ENCODE data around the gene FNDC7.

DNA sequence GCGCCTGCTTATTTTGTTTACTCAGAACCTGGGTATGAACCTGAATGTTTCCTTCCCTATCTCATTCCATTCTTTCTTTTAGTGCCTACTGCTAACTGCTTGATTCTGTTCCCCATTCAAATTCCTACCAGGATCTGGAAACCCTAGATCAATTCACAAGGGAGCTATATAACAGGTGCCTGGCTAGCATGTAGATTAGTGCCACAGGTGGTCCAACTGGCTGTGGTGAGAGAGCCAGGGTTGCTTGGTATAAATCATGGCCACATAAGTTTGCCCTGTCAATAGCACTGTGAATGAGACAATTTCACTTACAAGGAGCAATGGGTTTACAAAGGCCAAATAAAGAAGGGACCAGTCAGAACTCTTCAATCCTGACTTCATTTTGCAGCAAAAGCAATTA, 27.2 kb upstream of the FNDC7 start:
- TF ChIP-seq KDM1A (IDR thresholded peaks at IDR 0.05; ENCODE audit: borderline replicate concordance) (no peak), POLR2AphosphoS5 (IDR thresholded peaks at IDR 0.05; ENCODE audit: low read length) (no peak), TCF12 (IDR thresholded peaks at IDR 0.05; ENCODE audit: low read depth, low read length) (no peak), ZNF384 (IDR thresholded peaks at IDR 0.05; ENCODE audit: borderline replicate concordance, low read depth, low read length) (no peak), TARDBP (IDR thresholded peaks at IDR 0.05; ENCODE audit: borderline replicate concordance) (no peak), YBX1 (IDR thresholded peaks at IDR 0.05) (no peak), MEF2B (IDR thresholded peaks at IDR 0.05; ENCODE audit: partially characterized antibody, poor library complexity, severe bottlenecking) (no peak), CHD1 (IDR thresholded peaks at IDR 0.05; ENCODE audit: low read depth, low read length) (no peak), MXI1 (IDR thresholded peaks at IDR 0.05; ENCODE audit: low read depth, low read length) (no peak), JUND (IDR thresholded peaks at IDR 0.05; ENCODE audit: low read depth, low read length) (no peak)
- TF ChIP-seq, protein P1, sequence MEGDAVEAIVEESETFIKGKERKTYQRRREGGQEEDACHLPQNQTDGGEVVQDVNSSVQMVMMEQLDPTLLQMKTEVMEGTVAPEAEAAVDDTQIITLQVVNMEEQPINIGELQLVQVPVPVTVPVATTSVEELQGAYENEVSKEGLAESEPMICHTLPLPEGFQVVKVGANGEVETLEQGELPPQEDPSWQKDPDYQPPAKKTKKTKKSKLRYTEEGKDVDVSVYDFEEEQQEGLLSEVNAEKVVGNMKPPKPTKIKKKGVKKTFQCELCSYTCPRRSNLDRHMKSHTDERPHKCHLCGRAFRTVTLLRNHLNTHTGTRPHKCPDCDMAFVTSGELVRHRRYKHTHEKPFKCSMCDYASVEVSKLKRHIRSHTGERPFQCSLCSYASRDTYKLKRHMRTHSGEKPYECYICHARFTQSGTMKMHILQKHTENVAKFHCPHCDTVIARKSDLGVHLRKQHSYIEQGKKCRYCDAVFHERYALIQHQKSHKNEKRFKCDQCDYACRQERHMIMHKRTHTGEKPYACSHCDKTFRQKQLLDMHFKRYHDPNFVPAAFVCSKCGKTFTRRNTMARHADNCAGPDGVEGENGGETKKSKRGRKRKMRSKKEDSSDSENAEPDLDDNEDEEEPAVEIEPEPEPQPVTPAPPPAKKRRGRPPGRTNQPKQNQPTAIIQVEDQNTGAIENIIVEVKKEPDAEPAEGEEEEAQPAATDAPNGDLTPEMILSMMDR (IDR thresholded peaks at IDR 0.05 in 2 of 3, conservative IDR thresholded peaks at IDR 0.05 in 1 of 3; ENCODE audit: control insufficient read depth in 2 of 3, extremely low read depth in 1 of 3, insufficient read depth in 1 of 3, low read depth in 3 of 3, low read length in 3 of 3) = no peak
- TF ChIP-seq, protein P2, sequence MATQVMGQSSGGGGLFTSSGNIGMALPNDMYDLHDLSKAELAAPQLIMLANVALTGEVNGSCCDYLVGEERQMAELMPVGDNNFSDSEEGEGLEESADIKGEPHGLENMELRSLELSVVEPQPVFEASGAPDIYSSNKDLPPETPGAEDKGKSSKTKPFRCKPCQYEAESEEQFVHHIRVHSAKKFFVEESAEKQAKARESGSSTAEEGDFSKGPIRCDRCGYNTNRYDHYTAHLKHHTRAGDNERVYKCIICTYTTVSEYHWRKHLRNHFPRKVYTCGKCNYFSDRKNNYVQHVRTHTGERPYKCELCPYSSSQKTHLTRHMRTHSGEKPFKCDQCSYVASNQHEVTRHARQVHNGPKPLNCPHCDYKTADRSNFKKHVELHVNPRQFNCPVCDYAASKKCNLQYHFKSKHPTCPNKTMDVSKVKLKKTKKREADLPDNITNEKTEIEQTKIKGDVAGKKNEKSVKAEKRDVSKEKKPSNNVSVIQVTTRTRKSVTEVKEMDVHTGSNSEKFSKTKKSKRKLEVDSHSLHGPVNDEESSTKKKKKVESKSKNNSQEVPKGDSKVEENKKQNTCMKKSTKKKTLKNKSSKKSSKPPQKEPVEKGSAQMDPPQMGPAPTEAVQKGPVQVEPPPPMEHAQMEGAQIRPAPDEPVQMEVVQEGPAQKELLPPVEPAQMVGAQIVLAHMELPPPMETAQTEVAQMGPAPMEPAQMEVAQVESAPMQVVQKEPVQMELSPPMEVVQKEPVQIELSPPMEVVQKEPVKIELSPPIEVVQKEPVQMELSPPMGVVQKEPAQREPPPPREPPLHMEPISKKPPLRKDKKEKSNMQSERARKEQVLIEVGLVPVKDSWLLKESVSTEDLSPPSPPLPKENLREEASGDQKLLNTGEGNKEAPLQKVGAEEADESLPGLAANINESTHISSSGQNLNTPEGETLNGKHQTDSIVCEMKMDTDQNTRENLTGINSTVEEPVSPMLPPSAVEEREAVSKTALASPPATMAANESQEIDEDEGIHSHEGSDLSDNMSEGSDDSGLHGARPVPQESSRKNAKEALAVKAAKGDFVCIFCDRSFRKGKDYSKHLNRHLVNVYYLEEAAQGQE (IDR thresholded peaks at IDR 0.05; ENCODE audit: low read depth, low read length) = no peak
